NCI-H526 treated with DMSO at 0.1 percent for 48 hours (cell line): Measurements from ENCODE around the gene ASIC2.

Experiments
- DNase-seq: peaks from one replicate; lab custom pipeline; 2025; lab: John Stamatoyannopoulos, UW

Gene ASIC2

DNA sequence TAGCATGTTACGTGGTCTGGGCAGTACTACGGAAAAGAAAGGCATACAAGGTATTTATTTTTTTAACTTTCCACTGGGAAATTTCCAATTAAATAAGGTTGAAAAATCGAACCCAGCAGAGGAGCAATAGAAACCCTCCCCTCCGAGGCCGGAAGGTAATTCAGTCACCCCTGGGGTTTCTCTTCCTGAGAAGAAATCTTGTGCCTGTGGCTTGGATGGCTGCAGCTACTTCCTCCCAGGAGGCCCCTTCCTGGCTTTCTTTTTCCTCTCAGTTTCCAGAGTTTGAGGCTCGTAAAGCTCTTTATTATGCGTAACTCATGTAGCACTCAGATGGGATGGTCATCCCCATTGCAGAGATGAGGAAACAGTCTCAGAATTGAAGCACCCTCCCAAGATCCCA lies 140.3 kb downstream of the ASIC2 start:
- no peak for DNase-seq

DNA sequence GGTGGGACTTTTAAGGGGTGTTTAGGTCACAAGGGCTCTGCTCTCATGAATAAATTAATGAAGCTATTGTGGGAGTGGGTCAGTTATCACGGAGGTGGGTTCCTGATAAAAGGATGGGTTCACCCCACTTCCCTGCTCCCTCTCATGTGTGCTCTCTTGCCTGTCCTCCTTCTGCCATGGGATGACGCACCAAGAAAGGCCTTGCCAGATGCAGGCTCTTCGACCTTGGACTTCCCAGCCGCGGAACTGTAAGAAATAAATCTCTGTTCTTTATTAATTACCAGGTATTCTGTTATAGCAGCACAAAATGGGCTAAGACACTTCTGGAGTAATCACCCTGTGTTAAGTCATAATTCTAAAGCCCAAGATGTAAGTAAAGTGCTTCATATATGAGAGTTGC lies 141.5 kb downstream of the ASIC2 start:
- DNase-seq = no peak

DNA sequence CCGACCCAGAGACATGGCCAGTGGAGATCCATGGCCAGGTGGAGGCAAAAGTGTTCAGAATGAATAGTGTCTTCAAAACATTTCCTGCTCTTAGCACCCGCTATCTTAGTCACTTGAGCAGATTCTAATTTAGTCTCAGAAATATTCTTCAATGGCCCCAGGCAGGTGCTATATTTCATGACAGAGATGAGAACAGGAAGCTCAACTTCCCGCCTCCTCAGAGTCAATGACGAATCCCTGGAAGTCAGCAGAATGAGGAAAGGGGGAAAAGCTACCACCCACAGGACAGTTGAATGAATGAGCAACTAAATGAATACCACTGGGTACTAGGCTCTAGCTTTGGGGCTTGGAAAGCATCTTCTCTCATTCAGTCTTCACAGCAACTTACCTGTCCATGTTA lies 147.2 kb downstream of the ASIC2 start:
- no peak for DNase-seq

DNA sequence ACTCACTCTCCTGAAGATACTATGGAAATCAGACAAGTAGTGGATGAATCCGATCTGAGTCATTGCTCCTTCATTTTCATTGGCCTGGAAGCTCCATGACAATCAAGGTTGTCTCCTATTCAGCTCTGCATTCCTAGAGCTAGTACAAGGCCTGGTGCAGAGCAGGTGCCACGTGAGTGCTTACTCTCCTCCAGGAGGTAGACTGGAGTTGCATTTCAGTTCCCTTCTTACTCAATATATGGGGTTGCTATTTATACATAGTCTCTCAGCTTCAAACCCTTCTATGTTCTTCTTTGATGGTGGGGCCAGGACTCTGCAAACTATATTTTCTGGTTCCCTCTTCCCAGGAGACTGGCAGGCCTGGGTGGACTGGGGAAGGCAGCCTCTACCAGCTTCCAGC lies 148.3 kb downstream of the ASIC2 start:
- DNase-seq = no peak

DNA sequence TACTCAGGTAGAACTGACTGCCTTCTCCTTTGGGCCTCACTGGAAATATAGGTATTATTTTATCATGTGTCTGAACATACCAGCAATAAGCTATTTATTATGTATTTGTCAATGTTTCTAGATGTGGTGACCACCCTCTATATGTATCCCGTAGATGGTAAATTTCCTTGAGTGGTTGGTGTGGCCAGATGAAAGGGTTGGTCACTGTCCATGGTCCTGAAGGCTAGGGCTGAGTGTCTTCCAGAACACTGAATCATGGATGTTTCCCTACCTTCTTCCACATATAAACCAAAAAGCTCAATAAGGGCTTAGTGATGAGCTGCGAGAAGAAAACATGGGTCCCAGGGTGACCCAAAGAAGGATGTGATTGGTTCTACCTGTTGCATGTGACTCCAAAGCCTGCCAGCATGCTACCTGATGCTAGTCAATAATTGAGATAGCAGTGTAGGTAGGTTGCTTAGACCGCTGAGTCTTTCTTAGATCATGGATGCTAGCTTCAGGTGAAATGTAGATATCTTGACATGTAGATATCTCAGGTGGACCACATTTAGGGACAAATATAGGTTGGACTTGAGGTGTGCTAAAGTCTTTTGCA lies 150.3 kb downstream of the ASIC2 start:
- DNase-seq = no peak

GRCh38 chr17:33140413-33141099 lies 152.5 kb downstream of the ASIC2 start:
- no peak for DNase-seq

- no peak for DNase-seq
Measured at GRCh38 chr17:33138627-33139026, 154.5 kb downstream of the ASIC2 start.

DNA sequence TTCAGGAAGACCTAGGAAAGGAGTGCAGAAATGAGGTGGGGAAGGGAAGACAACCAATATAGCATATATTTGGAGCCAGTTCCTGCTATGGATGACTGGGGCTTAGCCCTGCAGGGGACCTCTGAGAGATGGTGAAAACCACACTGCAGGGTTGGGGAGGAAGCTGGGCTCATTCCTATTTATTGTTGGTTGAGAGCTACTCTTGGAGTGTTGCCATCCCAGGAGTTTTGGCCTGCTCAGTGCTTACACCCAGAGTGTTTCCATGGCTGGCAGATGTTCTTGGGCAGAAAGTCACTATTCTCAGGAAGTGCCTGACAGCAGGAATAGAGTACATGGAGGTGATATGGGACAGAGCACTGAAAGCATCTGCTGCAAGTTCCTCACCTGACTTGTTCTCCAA lies 155.7 kb downstream of the ASIC2 start:
- DNase-seq = no peak

GRCh38 chr17:33135691-33136090 lies 157.4 kb downstream of the ASIC2 start:
- no peak for DNase-seq

- no peak for DNase-seq
Measured at GRCh38 chr17:33131620-33132019, 161.5 kb downstream of the ASIC2 start.

DNA sequence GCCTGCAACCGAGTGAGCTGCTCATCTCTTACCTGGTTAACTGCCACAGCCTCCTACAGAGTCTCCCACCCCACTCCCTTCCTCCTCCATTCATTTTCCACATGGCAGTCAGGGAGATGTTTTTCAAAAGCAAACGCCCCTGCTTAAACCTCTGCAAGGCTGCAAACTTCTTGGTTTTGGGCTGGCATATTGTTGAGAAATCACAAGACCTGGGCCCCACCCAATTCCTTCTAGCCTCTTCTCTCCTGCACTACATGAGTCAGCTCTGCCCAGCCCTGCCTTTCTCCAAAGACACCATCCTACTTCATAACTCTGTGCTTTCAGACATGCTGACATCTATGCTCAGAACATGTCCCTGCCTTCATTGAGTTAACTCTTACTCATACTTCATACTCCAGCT lies 165.4 kb downstream of the ASIC2 start:
- DNase-seq = no peak

DNA sequence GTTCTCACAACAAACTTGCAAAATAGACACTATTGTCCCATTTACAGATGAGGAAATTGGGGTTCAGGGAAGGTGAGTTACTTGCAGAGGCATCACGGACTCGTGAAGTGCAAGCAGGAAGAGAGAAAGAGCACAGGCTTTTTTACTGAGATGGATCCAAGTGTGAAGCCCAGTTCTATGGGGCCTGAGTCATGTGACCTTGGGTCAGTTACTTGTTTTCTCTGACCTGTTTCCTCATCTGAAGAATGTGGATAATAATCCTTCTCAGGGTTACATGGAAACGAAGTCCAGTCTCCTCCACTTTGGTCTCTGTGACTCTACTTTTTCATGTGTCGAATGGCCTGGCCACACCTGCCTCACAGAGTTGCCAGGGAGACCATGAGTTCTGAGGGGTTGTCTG lies 167.0 kb downstream of the ASIC2 start:
- DNase-seq = no peak

DNA sequence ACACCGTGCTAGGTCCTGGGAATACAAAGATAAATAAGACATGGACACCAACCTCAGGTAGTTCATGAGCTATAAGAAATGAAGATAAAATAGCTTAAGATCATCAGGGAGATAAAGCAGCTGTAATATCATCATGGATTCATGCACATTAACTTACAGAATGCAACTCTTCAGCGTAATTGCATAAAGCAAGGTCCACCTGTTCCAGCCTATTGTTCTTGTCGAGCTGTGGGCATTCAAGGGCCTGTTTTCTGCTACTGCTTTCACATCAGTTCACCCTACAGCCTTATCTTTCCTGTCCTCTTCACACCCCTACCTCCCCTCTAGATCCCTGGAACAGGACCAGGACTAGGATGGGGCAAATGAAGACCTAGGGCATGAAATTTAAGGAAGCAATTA lies 167.5 kb downstream of the ASIC2 start:
- DNase-seq = no peak

GRCh38 chr17:33124871-33125551 lies 168.1 kb downstream of the ASIC2 start:
- no peak for DNase-seq

- no peak for DNase-seq
Measured at GRCh38 chr17:33124185-33124584, 168.9 kb downstream of the ASIC2 start.

DNA sequence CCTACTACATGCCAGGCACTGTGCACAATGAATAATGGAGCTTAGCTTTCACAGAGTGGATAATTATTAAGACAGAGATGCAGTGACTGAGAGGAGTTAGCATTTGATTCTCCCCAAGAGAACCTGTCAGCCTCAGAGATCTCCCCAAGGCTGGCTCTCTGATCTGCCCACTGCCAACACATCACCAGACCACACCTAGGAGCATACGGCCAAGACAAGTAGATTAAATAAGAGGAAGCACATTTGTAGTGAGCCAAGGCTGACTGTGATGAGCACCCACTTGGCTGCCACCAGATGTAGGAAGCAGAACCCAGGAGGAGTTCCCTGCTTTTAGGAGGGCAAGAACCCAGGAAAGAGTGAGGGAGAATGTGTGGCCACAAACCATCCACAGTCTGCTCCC lies 171.3 kb downstream of the ASIC2 start:
- no peak for DNase-seq

DNA sequence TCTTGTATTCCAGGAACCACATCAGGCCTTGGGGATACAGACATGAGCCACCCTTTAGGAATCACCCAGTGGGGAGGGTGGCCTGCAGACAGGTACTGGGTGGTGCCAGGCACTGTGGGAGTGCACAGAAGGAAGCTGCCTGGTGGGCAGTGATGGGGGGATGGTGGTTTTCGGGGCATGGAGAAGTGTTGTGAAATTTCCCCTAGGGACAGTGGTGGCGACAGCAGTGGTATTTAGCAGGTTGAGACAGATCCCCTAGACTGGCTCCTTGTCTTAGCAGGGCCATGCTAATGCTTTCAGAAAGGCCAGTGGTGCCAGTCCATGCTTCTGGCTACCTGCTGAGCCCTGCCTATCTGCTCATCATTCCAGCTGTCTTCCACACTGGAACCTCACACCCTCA lies 171.8 kb downstream of the ASIC2 start:
- no peak for DNase-seq

DNA sequence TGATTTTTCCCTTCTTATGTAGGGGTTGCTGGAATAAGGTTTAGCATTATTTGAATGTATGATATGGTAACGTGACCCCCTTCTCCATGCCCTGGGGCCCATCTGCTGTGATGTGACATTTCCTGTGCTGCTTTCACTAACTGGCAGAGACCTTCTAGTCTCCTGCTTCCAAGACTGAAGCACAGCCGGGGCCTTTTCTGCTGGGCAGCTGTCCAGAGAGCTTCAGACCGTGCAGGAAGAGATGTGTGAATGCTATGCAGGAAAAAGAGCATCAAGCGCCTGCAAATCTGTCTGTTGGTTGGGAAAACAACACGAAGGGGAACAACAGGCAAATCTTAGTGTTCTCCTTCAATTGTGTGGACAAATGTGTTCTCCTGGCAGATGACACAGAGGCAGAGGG lies 173.0 kb downstream of the ASIC2 start:
- no peak for DNase-seq

GRCh38 chr17:33118391-33119075 lies 174.6 kb downstream of the ASIC2 start:
- DNase-seq = no peak

- DNase-seq = no peak
Measured at GRCh38 chr17:33116021-33116551, 177.0 kb downstream of the ASIC2 start.

GRCh38 chr17:33115366-33115765 lies 177.7 kb downstream of the ASIC2 start:
- DNase-seq = no peak

- no peak for DNase-seq
Measured at GRCh38 chr17:33113991-33114370, 179.1 kb downstream of the ASIC2 start.
